Panc1 (cell line): ENCODE data around the gene HCFC1. TPM values are rescaled to one million over a fixed set of nuclear protein-coding genes. Genes with fewer than 3 reads are reported as not detected.

ENCODE experiments used
- ATAC-seq: fragments of 200-7000 bp; cut with Tn5 transposase; 2 replicates; pipeline ENCODE4 v1.9.1; 2020; ENCODE audit warnings: mild to moderate bottlenecking, moderate library complexity
- BruUV-seq: library from RNA; stranded (reverse); fragments of 400-500 nt; replicated peaks from 2 replicates; lab custom pipeline; 2021; lab: Mats Ljungman, UMichigan
- CTCF ChIA-PET: fragments of 300-600 bp; sonication (Branson Sonifier 250); formaldehyde crosslinking; loops from one replicate; lab custom pipeline; 2022; ENCODE audit warnings: antibody characterized with exemption; lab: Charles Lee
- POLR2A ChIA-PET: fragments of 300-600 bp; sonication (Branson Sonifier 250); formaldehyde crosslinking; loops from one replicate; lab custom pipeline; 2022; ENCODE audit warnings: antibody characterized with exemption; lab: Charles Lee
- DNase-seq: peaks from one replicate; pipeline ENCODE4 v3.0.0-alpha.2; 2010; ENCODE audit warnings: low read depth, low spot score
- H3K27ac ChIP-seq: 2 replicates; pipeline ENCODE4 v1.5.1; 2011; ENCODE audit warnings: mild to moderate bottlenecking, low read length, inconsistent platforms
- H3K27me3 ChIP-seq: fragments of 200-500 bp; sonication (Bioruptor generic); 2 replicates; pipeline ENCODE4 v1.6.0; 2014; ENCODE audit warnings: low read length, inconsistent platforms; ENCODE audit not compliant: control insufficient read depth, insufficient read depth
- H3K36me3 ChIP-seq: fragments of 200-500 bp; sonication (Bioruptor generic); 2 replicates; pipeline ENCODE4 v1.5.1; 2014; ENCODE audit warnings: inconsistent platforms, mild to moderate bottlenecking, low read length, moderate library complexity; ENCODE audit not compliant: control insufficient read depth, insufficient read depth
- H3K4me1 ChIP-seq: 2 replicates; pipeline ENCODE4 v1.5.1; 2011; ENCODE audit warnings: inconsistent platforms, mild to moderate bottlenecking, low read length, moderate library complexity; ENCODE audit not compliant: control insufficient read depth, insufficient read depth
- H3K4me3 ChIP-seq, 2 experiments: 2 replicates each; pipeline ENCODE4 v1.5.1; 2011 to 2012; ENCODE audit warnings: low read depth in 2 of 2, low read length in 2 of 2, mild to moderate bottlenecking in 2 of 2, inconsistent platforms in 1 of 2, moderate library complexity in 1 of 2
- H3K9me3 ChIP-seq: fragments of 200-500 bp; sonication (Bioruptor generic); 2 replicates; pipeline ENCODE4 v1.5.1; 2014; ENCODE audit warnings: low read depth, mild to moderate bottlenecking, inconsistent platforms, low read length, moderate library complexity; ENCODE audit not compliant: control insufficient read depth, insufficient read depth
- POLR2AphosphoS5 ChIP-seq: IDR thresholded peaks from 2 replicates; pipeline ENCODE4 v1.6.1; 2012; ENCODE audit warnings: mild to moderate bottlenecking, low read depth, low read length, moderate library complexity
- SIN3A ChIP-seq: IDR thresholded peaks from 2 replicates; pipeline ENCODE4 v1.6.1; 2012; ENCODE audit warnings: low read depth, mild to moderate bottlenecking, low read length, moderate library complexity, borderline replicate concordance; ENCODE audit not compliant: insufficient read depth
- TCF7L2 ChIP-seq: IDR thresholded peaks from 2 replicates; pipeline ENCODE4 v1.6.1; 2011; ENCODE audit warnings: mild to moderate bottlenecking, low read depth, low read length, inconsistent platforms
- in situ Hi-C: cut with HindIII; loops from 2 replicates; pipeline ENCODE4 v1.10.0; 2016; ENCODE audit warnings: low sequenced_read_pairs, low pct_unique_long_range_greater_than_20kb
- intact Hi-C: fragments of 100-400 bp; cut with micrococcal nuclease; formaldehyde crosslinking; loops from one replicate; pipeline ENCODE4 v1.10.0; 2022; ENCODE audit not compliant: unreplicated experiment
- total RNA-seq: library from RNA; stranded (reverse); gene quantifications from one replicate; pipeline ENCODE4 v1.2.1, GENCODE V29; 2021; ENCODE audit not compliant: unreplicated experiment
- TF ChIP-seq, protein P1 (sequence below): fragments of 450-650 bp; IDR thresholded peaks from 2 replicates; pipeline ENCODE4 v1.5.1; 2017; ENCODE audit warnings: mild to moderate bottlenecking
- TF ChIP-seq, protein P2 (sequence below), 2 experiments: IDR thresholded peaks; 2 replicates each; pipeline ENCODE4 v1.6.1; 2011 to 2012; ENCODE audit warnings: low read depth in 2 of 2, control low read depth in 1 of 2, low read length in 1 of 2, mild to moderate bottlenecking in 1 of 2, moderate library complexity in 1 of 2; ENCODE audit not compliant: insufficient read depth in 1 of 2

The HCFC1 gene
- total RNA-seq, 1 experiment from 2014 or later: 113 TPM

DNA sequence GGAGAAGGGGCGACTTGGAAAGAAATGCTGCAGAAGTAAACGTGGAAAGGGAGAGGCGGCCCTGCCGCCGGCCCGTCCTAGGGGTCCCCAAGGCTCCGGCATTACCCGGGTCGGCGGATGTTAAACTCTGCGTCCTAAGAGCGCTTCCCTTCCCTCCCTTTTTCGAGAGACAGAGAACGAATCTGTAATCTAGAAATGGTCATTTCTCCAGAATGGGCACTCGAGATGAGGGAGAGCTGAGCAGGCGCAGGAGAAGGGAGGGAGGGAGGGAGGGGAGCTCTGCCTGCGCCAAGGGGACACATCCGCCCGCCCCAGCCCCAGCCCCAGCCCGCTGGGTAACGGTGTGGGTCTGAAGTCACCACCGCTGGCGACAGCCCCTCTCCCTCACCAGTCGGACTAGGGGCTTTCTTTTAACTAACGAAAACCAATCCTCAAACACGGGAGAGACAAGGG, 1.7 kb downstream of the HCFC1 start:
- Histone ChIP-seq H3K27me3 (no peaks in the 10 kb centered on the region), H3K4me3 (peak overlapping the region; percentile 95 to 98), H3K27ac (peak overlapping the region; percentile 90), H3K36me3 (no peaks in the 10 kb centered on the region; the same call in 1 of the 2 replicates), H3K4me1 (peaks cover 39% of the 10 kb centered on the region), H3K9me3 (no peaks in the 10 kb centered on the region)
- POLR2A ChIA-PET: interaction anchor here (0.6 to 0.7 kb wide), 4 partner anchors 20 to 441 kb away, joined by 3 to 5 read pairs (median 4); no protein-coding TSS in a partner anchor
- in situ Hi-C loops: no loop called here
- TF ChIP-seq, protein P1, sequence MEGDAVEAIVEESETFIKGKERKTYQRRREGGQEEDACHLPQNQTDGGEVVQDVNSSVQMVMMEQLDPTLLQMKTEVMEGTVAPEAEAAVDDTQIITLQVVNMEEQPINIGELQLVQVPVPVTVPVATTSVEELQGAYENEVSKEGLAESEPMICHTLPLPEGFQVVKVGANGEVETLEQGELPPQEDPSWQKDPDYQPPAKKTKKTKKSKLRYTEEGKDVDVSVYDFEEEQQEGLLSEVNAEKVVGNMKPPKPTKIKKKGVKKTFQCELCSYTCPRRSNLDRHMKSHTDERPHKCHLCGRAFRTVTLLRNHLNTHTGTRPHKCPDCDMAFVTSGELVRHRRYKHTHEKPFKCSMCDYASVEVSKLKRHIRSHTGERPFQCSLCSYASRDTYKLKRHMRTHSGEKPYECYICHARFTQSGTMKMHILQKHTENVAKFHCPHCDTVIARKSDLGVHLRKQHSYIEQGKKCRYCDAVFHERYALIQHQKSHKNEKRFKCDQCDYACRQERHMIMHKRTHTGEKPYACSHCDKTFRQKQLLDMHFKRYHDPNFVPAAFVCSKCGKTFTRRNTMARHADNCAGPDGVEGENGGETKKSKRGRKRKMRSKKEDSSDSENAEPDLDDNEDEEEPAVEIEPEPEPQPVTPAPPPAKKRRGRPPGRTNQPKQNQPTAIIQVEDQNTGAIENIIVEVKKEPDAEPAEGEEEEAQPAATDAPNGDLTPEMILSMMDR: no peak
- TF ChIP-seq, protein P2, sequence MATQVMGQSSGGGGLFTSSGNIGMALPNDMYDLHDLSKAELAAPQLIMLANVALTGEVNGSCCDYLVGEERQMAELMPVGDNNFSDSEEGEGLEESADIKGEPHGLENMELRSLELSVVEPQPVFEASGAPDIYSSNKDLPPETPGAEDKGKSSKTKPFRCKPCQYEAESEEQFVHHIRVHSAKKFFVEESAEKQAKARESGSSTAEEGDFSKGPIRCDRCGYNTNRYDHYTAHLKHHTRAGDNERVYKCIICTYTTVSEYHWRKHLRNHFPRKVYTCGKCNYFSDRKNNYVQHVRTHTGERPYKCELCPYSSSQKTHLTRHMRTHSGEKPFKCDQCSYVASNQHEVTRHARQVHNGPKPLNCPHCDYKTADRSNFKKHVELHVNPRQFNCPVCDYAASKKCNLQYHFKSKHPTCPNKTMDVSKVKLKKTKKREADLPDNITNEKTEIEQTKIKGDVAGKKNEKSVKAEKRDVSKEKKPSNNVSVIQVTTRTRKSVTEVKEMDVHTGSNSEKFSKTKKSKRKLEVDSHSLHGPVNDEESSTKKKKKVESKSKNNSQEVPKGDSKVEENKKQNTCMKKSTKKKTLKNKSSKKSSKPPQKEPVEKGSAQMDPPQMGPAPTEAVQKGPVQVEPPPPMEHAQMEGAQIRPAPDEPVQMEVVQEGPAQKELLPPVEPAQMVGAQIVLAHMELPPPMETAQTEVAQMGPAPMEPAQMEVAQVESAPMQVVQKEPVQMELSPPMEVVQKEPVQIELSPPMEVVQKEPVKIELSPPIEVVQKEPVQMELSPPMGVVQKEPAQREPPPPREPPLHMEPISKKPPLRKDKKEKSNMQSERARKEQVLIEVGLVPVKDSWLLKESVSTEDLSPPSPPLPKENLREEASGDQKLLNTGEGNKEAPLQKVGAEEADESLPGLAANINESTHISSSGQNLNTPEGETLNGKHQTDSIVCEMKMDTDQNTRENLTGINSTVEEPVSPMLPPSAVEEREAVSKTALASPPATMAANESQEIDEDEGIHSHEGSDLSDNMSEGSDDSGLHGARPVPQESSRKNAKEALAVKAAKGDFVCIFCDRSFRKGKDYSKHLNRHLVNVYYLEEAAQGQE (IDR thresholded peaks at IDR 0.05; ENCODE audit: insufficient read depth in 1 of 2, low read depth in 2 of 2, low read length in 1 of 2): no peak
- TF ChIP-seq TCF7L2: no peak
- DNase-seq (no peak), ATAC-seq (no peak)
- CTCF ChIA-PET: interaction anchor here (0.5 to 0.7 kb wide), 2 partner anchors 49 to 335 kb away, joined by 3 read pairs; no protein-coding TSS in a partner anchor
- intact Hi-C loops: no loop called here
- no TSS peak for BruUV-seq

DNA sequence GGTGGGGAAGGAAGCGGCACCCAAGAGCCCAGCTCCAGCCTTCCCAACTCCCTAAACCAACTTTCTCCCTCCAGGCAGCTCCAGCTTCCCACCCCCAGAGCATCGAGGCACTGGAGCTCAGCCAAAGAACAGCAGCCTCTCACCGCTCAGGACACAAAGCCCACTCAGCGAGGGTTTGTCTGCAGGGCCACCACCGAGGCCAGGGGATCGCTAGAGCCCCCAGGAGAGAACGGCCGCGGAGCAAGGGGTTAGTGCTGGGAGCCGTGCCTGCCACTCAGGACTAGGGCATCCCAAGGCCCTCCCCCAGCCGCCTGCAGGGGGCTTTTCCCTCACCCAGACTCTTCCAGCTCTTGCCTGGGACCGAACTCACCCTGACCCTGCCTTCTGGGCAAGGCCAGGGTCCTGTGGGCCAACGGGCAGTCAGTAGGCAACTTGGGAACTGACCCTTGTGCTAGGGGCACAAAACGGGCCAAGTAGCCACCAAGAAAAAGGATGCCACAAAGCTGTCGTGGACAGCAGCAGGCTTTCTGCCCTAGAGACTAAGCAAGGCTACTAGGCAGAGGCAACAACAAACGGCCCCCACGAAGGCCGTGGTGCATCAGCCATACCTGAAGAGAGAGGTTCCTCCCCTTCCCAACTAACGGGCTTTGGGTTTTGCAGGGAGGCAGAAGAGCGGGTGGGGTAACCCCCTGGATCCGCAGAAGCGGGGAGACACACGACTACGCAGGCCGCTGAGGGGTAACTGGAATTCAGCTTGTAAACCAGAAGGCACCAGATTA, 2.3 kb downstream of the HCFC1 start:
- no TSS peak for BruUV-seq
- Histone ChIP-seq H3K36me3 (no peaks in the 10 kb centered on the region; the same call in 1 of the 2 replicates), H3K4me1 (peaks cover 38% of the 10 kb centered on the region), H3K4me3 (peak overlapping the region; percentile 95 to 98), H3K27ac (peak overlapping the region; percentile 90), H3K9me3 (no peaks in the 10 kb centered on the region), H3K27me3 (no peaks in the 10 kb centered on the region)
- intact Hi-C loops: no loop called here
- DNase-seq: no peak
- in situ Hi-C loops: no loop called here
- no peak for ATAC-seq
- no peak for TF ChIP-seq TCF7L2
- TF ChIP-seq, protein P1: no peak
- TF ChIP-seq POLR2AphosphoS5: no peak
- TF ChIP-seq, protein P2 (IDR thresholded peaks at IDR 0.05; ENCODE audit: insufficient read depth in 1 of 2, low read depth in 2 of 2, low read length in 1 of 2): no peak
- no peak for TF ChIP-seq SIN3A
- POLR2A ChIA-PET: no interaction called here
- CTCF ChIA-PET: interaction anchor here (0.5 kb wide), 1 partner anchor 335 kb away, joined by 3 read pairs; no protein-coding TSS in a partner anchor
